ENCODE measurements around the gene RAB27B. TPM values are rescaled to one million over a fixed set of nuclear protein-coding genes. Genes with fewer than 3 reads are reported as not detected.

RAB27B gene
- total and polyA plus RNA-seq, 2 of the 8 experiments (the other 6 are each of a cell fraction or from before 2014, with no cell fraction given) = 0.05 to 0.60 TPM

DNA sequence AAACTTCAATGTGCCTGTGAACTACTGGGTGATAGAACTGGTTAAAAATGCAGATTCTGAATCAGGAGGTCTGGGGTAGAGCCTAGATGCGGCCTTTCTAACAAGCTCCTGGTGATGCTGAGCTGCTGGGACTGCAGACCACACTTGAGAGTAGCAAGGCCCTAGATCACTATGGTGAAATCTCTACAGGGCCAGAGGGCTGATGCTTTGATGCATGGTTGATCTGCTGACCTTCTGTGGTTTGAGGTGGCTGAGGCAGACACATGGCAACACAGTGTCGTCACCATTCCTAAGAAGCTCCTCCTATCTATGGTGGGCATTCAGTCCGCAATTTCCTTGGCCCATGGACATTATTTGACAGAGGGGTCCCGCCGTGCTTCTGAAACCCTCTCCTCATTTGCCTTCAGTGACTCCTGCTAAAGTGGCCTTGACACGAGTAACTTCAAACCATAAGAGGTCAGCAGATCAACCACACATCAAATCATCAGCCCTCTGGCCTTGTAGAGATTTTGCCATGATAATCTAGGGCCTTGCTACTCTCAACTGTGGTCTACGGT lies 111.2 kb downstream of the RAB27B start (continued):
- TF ChIP-seq FOSL1 (IDR thresholded peaks at IDR 0.05; ENCODE audit: insufficient read depth, low read depth, low read length) (no peak), SRF (IDR thresholded peaks at IDR 0.05; ENCODE audit: low read depth, low read length) (no peak), POLR2AphosphoS5 (IDR thresholded peaks at IDR 0.05; ENCODE audit: low read depth, low read length) (no peak)
